HG03460 (cell line): ENCODE data around the gene ENAH.

Experiments
- ATAC-seq: cut with Tn5 transposase; IDR thresholded peaks from one replicate; pipeline ENCODE4 v1.9.1; 2021; ENCODE audit not compliant: unreplicated experiment

ENAH gene

GRCh38 chr1:225461533-225462428 lies 191.1 kb downstream of the ENAH start:
- no peak for ATAC-seq

GRCh38 chr1:225460737-225461532 lies 192.0 kb downstream of the ENAH start:
- ATAC-seq = no peak

GRCh38 chr1:225460021-225460736 lies 192.7 kb downstream of the ENAH start:
- ATAC-seq = no peak

DNA sequence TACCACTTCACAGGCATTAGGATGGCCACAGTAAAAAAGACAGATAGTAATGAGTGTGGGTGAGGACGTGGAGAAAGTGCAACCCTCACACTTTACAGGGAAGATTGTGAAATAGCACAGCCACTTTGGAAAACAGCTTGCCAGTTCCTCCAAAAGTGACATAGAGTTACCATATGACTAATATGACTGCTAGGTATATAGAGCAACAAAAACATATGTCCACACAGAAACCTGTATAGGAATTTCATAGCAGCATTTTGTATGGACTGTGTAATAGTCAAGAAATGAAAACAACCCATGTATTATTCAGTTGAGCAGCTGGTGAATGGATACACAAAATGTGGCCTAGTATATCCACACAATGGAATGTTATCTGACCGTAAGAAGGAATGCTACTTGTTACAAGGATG lies 194.7 kb downstream of the ENAH start:
- ATAC-seq = no peak

GRCh38 chr1:225454733-225455132 lies 198.2 kb downstream of the ENAH start:
- ATAC-seq = no peak

DNA sequence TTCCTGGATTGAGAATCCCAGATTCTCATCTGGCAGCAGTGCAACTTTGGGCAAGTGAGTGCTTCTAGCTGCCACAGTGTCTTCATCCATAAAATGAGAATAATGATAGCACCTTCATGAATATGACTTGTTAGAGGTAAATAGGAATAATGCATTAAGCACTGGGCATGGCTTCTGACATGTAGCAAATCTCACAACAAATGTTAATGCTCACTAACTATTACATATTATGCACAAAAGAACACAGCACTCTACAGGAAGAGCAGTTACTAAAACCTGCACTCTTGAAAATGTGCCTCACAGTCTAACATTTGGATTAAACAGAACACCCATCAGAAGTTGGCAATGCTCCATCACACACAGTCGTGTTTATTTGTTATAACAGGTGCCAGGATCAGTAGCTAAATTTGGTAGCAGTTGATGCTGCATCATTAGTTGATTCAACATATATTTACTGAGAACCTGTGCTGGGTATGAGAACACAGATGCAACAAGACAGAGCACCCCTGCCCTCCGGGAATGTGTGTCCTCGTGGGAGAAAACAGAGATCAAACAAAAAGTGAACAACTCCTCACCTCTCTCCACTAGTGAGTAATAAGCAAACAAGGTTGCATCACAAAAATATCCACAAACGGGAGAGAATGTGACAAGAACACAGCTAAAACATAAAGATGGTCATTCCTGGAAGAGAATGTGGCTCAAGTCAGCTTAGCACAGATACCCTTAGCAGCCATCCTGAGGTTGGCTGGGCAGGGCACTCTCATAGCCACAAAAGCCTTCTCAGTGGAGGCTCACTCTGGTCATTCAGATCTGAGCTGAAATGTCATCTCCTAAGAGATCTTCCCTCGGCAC lies 198.9 kb downstream of the ENAH start:
- no peak for ATAC-seq

GRCh38 chr1:225451840-225452515 lies 200.9 kb downstream of the ENAH start:
- ATAC-seq = no peak

- no peak for ATAC-seq
Observed at GRCh38 chr1:225451340-225451739, 201.6 kb downstream of the ENAH start.

DNA sequence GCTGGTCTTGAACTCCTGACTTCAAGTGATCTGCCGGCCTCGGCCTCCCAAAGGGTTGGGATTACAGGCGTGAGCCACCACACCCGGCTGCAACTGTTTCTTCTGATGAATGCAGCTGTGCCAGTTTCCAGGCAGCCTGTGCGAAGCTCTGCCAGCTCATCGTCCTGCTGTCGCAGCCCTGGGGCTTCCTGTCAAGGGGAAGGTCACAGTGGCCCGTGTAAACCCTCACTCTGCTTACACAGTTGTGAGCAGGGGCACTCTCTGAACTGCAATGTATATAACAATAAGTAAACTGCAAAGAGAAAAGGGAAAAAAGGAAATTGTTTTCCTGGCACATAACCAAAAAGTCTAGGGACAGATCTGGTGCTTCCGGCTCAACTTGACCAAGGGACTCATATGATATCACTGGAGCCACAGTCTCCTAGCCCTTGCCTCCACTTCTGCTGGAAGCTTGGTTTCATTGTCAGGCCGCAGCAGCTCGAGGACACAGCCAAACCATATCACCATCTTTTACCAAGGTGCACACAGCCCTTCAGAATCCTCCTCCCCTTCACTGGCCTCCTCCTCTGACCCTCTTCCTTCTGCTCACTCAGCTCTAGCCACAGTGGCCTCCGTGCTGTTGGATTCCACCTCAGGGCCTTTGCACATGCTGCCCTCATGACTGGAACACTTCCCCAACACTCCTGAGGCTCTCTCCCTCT lies 202.3 kb downstream of the ENAH start:
- no peak for ATAC-seq

DNA sequence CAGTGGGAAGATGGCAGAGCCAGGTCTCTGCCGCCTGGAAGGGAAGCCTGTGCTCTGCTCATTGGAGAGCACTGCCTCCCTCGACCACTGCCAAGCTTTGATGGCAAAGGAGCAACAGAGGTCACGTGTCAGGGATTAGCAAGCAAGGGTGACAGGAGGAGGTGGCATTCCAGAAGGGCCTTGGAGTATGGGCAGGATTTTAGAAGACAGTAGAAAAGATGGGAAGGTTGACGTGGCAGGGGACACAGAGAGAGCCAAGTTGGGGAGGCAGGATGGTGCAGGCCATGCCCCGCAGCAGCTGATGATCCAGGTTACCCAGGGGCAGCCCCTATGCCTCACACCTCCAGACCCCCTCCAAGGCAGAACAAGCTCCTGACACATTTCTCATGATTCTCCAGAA lies 203.1 kb downstream of the ENAH start:
- no peak for ATAC-seq

DNA sequence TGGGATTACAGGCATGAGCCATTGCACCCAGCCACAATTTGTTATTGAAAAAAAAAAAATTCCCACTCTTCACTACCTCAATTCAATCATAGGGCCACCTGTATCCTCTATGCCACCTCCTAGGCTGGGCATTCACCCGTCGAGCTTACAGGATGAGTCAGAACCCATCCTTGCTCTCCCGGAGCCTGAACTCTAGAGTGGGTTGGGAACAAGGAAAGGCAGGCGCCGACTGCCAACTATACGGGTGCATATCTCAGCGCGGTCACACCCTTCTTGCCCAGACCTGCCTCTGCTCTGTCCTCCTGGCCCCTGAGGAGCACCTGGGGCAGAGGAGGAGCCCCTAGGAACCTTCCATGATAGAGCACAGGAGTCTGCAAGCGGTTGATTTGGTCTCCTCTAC lies 203.7 kb downstream of the ENAH start:
- no peak for ATAC-seq

- no peak for ATAC-seq
Observed at GRCh38 chr1:225448146-225448805, 204.6 kb downstream of the ENAH start.

- no peak for ATAC-seq
Observed at GRCh38 chr1:225447650-225448089, 205.3 kb downstream of the ENAH start.

GRCh38 chr1:225446981-225447615 lies 205.8 kb downstream of the ENAH start:
- no peak for ATAC-seq

DNA sequence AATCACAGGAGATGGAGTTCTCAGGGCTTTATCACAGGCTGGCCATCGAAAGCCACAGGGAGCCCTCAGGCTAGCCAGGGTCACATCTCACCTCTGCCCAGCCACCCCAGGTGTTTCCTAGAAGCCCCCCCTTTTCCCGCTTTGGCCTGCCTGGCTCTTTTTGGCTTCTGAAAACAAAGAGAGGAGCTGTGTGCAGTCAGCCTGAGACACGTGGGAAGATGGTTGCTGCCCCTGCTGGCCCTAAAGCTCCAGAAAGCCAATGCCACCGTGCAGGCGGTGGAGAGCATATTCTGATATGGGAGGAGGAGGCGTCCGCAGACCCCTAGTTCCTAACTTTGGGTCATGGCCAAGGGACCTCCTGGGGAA lies 206.3 kb downstream of the ENAH start:
- no peak for ATAC-seq

DNA sequence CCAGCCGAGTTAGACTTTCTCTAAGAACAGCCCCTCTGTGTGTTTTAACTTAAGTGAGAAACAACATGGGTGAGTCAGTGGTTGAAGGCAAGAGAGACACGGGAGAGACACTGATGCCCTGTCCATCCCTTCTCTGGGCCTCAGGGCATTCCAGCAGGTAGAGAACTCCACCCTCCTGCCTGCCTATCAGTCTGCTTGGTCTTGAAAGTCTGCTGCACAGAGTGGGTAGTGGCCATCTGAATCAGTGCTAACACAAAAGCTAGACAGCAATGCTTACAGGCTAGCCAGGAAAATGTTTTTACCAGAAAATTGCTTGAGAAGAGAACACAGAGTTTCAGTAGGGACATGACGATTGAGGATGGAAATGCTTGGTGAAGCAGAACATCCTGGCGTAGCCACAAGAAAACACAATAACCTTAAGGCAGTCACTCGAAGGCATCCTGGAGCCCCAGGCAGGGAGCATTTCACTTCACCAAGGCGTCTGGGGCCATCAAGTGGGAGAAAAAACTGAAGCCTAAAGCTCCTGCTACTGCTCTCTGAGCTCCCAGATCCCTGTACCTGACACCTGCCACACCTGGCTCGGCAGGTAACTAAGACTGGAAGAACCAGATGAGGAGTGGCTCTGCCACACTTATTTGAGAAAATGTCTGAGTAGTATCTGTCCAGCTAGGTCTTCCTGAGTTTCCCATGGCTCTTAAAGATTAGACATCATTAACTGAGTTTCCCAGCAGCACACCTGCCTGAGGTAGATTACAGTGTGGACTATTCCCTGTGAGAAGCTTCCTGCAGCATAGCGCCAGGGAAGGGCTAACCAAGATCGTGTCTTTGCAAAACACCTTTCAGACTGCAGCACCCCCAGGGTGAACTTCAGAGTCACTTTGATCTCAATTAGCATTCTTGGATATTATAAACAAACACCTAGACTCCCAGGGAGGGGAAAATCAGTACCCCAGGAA lies 207.0 kb downstream of the ENAH start:
- ATAC-seq = no peak

DNA sequence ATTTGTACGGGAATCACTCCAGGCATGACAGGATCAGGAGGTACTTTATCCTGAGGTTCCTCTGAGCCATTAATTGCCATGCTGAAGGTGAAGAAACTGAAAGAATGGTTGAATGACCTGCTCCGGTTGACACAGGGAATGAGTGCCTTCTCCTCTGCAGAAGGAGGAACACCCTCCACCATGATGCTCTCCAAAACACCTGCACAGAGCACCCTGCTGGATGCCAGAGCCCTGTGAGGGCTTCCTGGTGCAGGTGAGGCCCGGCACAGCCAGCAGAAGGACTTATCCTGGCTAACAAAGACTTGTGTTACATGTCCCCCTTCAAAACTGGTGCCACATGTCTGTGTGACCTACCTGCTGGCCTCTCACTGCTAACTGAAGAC lies 210.8 kb downstream of the ENAH start:
- ATAC-seq = no peak
